ENCODE data around the gene HSD11B1.

The HSD11B1 gene

DNA sequence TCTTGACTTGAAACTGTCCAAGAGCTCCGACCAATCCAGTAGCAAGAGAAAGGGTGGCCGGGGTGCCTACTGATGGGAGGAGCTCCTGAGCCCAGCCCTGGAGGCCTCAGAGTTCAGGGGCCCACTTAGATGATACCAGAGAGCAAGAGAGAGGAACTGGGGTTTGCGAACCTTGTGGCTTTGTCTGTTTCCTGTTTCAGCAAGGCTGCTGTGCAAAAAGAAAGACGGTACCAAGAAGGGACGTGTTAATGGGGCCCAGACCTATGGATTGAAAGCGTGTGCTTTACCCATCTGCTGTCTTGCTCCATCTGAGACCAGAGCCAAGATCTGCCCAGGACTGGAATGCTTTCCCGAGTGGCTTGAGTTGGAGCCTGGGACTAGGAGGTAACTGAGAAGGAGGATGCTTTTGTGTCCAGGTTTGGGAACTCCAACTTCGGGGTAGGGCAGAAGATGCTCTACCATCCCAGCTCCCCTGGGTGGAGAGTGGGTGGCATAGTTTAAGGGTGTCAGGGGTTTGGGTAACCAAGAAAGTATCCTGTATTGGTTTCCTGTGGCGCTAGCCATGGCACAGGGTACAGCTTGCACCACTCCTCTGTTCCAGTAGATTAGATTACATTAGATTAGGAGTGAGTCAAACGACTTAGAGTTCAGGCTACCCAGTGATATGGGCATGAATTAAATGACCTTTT, 51.4 kb downstream of the HSD11B1 start, which contains the start of gene TRAF3IP3:
TSS of gene TRAF3IP3 (plus strand) at position 128 of the 689 bp plus-strand sequence. CDS start 3,987 bp downstream, outside the sequence.
- TF ChIP-seq, protein P1, sequence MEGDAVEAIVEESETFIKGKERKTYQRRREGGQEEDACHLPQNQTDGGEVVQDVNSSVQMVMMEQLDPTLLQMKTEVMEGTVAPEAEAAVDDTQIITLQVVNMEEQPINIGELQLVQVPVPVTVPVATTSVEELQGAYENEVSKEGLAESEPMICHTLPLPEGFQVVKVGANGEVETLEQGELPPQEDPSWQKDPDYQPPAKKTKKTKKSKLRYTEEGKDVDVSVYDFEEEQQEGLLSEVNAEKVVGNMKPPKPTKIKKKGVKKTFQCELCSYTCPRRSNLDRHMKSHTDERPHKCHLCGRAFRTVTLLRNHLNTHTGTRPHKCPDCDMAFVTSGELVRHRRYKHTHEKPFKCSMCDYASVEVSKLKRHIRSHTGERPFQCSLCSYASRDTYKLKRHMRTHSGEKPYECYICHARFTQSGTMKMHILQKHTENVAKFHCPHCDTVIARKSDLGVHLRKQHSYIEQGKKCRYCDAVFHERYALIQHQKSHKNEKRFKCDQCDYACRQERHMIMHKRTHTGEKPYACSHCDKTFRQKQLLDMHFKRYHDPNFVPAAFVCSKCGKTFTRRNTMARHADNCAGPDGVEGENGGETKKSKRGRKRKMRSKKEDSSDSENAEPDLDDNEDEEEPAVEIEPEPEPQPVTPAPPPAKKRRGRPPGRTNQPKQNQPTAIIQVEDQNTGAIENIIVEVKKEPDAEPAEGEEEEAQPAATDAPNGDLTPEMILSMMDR (IDR thresholded peaks at IDR 0.05; ENCODE audit: low read depth, low read length), result no peak
- DNase-seq (ENCODE audit: extremely low read depth, low read depth), result no peak

DNA sequence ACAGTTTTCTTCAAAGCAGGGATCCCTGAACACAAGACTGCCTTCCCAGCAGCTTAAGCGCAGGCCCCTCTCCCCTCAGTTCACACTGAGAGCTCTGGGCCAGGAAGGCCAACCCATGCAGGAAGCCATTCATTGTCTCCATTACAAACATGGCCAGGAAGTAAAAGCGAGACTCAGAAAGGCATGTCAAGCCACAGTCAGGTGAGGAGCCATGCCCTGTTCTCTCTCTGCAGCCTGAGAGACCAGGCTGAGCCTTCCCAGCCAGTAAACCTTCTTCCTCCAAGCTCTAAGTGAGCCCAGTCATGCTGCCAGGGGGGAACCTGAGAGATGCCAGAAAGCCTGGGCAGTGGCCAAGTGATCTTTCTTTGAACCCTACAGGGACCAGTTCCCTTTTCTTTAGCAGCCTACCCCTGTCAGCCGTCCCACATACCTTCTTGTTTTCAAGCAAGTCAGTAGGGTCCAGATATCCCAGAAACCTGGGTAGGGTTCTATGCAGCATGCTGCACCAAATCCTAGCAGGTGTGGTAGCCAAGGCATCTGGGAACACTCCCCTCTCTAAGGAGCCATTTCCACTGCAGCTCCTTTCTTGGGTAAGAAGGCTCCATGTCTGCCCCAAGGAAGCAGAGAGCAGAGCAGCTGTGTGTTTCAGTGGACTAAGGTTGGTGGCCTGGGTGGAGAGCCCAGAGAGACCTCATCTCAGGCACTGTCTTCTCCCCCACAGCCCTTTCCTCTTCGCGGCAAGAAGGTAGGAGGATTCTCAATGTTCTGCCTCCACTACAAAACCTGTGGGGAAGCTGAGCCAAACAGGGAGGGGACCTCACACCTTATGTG, 52.2 kb downstream of the HSD11B1 start:
- DNase-seq (ENCODE audit: extremely low read depth, low read depth), result no peak
- TF ChIP-seq, protein P1 (IDR thresholded peaks at IDR 0.05; ENCODE audit: low read depth, low read length), result no peak

DNA sequence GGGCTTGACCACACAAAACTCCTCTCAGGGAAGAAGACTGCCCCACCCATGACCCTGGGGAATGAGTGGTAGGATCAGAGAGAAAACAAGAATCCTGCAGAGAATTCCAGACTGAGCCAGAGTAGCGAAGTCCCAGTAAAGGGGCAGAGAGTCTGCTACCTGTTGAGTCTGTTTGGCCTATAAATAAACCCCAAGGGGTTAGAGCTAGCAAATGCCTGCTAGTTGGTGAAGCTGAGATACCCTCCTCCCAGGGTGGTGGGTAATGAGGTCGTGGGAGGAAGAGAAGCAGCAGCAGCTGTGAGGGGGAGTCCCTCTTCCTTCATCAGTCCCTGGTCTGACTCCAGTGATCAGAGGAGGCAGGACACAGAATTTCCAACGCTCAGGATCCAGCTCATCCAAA, 53.8 kb downstream of the HSD11B1 start:
- TF ChIP-seq, protein P1 (IDR thresholded peaks at IDR 0.05; ENCODE audit: low read depth, low read length), result no peak
- no peak for DNase-seq (ENCODE audit: extremely low read depth, low read depth)

DNA sequence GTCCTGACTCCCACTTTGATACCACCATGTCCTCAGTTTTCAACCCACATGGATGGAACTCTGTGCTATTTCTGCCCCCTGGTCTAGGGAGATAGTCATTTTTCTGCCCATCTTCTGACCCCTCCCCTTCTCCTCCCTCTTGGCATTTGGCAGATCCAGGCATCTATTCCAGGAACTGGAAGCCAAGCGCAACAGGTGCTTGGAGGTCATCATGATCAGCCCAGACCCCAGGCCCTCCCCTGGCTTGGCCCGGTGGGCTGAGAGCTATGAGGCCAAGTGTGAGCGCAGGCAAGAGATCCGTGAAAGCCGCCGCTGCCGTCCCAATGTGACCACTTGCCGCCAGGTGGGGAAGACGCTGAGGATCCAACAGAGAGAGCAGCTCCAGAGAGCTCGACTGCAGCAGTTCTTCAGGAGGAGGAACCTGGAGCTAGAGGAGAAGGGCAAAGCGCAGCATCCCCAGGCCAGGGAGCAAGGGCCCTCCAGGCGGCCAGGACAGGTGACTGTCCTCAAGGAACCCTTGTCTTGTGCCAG, 55.2 kb downstream of the HSD11B1 start:
- TF ChIP-seq, protein P1 (IDR thresholded peaks at IDR 0.05; ENCODE audit: low read depth, low read length), result no peak
- no peak for DNase-seq (ENCODE audit: extremely low read depth, low read depth)

DNA sequence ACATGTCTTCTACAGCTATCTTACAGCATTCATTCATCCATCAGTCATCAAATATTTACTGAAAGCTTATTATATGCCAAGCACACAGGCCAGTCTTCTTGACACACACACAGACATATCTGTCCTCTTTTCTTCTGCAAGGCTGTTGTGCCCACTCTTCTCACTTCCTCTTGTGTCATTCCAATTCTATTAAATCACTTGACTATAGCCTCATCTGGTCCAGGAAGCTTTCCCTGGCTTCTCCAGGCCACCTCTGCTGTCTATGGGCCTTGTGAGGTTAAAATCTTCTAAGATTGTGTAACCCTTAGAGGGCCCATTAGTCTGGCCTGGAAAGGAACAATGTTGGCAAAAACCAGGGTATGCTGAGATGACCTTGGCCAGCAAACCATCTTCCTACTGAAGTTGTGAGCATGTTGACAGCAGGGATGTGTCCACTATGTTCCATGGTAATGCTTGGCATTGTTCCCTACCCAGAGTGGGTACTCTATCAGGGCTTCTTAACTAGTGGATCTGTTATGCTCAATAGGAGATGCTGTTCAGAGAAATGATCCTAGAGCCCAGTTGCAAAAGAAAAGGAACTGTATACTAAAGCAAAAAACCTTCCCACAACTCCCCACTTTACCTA, 56.5 kb downstream of the HSD11B1 start:
- DNase-seq (ENCODE audit: extremely low read depth, low read depth), result no peak
- TF ChIP-seq, protein P1 (IDR thresholded peaks at IDR 0.05; ENCODE audit: low read depth, low read length), result no peak

DNA sequence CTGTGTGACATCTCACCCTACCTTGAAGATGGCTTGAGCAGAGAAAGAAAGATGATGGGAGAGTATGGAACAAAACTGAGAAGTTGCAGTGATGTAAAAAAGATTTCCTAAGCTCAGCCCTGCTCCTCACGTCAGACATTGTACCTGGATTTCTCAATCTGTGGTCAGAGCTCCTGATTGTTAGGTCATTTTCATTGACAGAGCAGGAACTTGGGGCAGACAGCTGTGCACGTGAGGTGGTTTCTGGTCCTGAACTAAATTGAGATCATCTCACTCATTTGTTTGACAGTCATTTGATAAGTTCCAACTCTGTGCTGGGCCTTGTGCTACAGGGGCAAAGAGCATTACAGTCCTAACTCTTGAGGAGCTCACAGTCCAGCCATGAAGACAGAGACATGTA, 61.4 kb downstream of the HSD11B1 start:
- TF ChIP-seq, protein P1 (IDR thresholded peaks at IDR 0.05; ENCODE audit: low read depth, low read length), result no peak
- DNase-seq (ENCODE audit: extremely low read depth, low read depth), result no peak
